GM12875 (cell line): ENCODE results near the gene CNTN1.

Experiments used
- H3K4me3 ChIP-seq: one replicate; pipeline ENCODE4 v1.5.1; 2011; ENCODE audit warnings: low read depth, low read length, control low read depth
- CTCF ChIP-seq: IDR thresholded peaks from 2 replicates; pipeline ENCODE4 v1.5.1; 2011; ENCODE audit warnings: low read depth, mild to moderate bottlenecking, control low read depth, inconsistent platforms, low read length, moderate library complexity, borderline replicate concordance; ENCODE audit not compliant: insufficient read depth

The CNTN1 gene

DNA sequence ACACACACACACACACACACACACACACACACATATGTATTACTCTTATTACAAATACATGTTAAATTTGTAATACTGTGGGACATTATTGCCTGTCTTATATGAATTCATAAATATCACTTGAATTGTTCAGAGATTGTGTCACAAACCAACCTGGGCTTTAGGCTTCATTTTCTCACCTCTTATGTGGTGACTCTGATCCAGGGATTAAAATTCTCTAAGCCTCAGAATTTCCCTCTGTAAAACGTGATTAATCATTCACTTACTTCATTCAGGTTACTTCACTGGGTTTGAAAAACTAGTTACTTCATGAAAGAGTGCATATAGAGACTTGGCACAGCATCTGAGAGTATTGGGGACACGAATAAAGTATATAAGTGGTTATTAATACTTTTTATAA, 255.6 kb downstream of the CNTN1 start:
- no peak for TF ChIP-seq CTCF
- no peak overlapping the region for H3K4me3 ChIP-seq

DNA sequence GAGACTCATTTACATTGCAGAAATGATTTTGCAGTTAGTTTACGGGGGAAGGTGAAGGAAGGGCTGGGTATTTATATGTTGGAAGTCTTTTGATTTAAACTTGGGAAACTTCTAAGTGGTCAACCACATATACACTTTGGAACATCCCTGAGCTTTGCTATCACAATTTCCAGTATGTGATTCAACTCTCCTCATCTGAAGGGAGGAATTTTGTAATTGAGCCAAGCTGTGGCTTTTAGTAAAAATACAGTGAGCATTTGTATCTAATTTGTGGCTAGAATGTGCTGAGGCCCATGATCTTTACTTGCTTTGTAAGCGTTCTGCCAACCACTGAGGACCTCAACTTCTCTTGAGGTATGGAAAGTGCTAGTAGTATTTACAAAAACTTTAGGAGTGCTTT, 260.8 kb downstream of the CNTN1 start:
- H3K4me3 ChIP-seq, result no peak overlapping the region
- TF ChIP-seq CTCF, result no peak

- TF ChIP-seq CTCF, result no peak
- H3K4me3 ChIP-seq, result no peak overlapping the region
Measured at GRCh38 chr12:40957417-40957816, 265.2 kb downstream of the CNTN1 start.

DNA sequence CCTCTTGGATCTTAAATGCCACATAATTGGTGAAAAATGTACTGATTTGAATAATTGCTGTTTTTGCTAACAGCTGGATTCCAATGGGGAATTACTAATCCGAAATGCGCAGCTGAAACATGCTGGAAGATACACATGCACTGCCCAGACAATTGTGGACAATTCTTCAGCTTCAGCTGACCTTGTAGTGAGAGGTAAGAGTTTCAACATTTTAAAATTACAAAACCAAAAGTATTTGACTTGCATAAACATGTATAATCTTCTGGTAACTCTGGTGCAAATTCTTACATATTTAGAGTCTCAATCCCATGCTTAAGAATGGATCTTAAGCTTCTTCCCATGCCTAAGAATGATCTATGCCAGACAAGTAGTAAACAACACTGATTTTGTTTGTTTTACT, 266.8 kb downstream of the CNTN1 start:
- no peak overlapping the region for H3K4me3 ChIP-seq
- no peak for TF ChIP-seq CTCF

DNA sequence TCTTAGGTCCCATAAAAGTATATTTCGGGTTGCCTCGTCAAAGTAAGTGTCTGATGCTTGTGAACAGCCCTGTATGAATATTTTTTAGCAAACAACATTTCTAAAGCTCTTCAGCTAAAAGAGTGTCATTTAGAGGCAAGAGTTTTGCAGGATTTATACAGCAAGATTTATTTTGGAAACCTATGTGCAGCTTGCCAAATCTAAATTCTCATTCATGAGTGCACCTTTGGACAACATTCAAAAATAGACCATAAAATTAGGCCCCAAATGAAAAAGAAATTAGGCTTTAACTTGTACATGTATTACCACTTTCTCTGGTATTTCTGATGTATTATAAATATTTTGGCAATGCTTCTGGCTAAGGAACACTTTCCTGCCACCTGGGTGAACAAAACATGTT, 271.5 kb downstream of the CNTN1 start:
- TF ChIP-seq CTCF, result no peak

DNA sequence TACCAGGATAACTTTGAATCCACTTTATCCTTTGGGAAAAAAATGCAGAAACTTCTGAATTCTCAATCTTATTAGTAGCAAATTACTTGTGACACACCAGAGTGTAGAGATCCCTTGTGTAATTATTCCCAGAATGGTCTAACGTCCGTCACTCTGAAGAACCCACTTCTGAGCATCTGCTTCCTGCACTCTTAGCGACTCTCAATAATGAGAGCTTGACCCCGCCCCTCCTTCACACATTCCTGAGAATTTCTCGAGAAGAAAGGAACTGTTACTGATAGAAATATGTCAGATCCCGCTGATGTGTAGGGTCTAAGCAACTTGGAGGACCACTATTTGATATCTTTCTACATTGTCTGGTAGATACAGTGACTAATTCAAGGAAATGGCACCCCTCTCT, 277.6 kb downstream of the CNTN1 start:
- no peak for TF ChIP-seq CTCF
- H3K4me3 ChIP-seq, result no peak overlapping the region

More for the DNA sequence above, 271.5 kb downstream of the CNTN1 start:
- H3K4me3 ChIP-seq, result no peak overlapping the region

GRCh38 chr12:40970320-40970907, 278.2 kb downstream of the CNTN1 start:
- no peak overlapping the region for H3K4me3 ChIP-seq
- TF ChIP-seq CTCF, result no peak
